Neural progenitor cell (in vitro differentiated cells): ENCODE results near the gene TLE1. TPM values are rescaled to one million over a fixed set of nuclear protein-coding genes. Genes with fewer than 3 reads are reported as not detected.
A peak's percentile ranks its signal among the peaks of the same experiment; 100 is the strongest.
"Not testable (repeated sequence)": the region's sequence is repeated elsewhere in the genome, so short reads cannot be mapped to it uniquely, and the experiment has no call there.

Experiments
- DNase-seq: peaks from one replicate; pipeline ENCODE4 v3.0.0-alpha.2; 2016; ENCODE audit warnings: low spot score
- H2AFZ ChIP-seq: fragments of 200-600 bp; sonication (generic); replicated peaks from 2 replicates; pipeline ENCODE4 v1.6.1; 2016; ENCODE audit warnings: antibody characterized with exemption
- H3F3A ChIP-seq: fragments of 200-600 bp; sonication (generic); 2 replicates; pipeline ENCODE4 v1.6.1; 2016; ENCODE audit warnings: antibody characterized with exemption, low read depth
- H3K27ac ChIP-seq: fragments of 200-600 bp; sonication (generic); 2 replicates; pipeline ENCODE4 v1.5.1; 2016; ENCODE audit warnings: mild to moderate bottlenecking
- H3K27me3 ChIP-seq: fragments of 200-600 bp; sonication (generic); 2 replicates; pipeline ENCODE4 v1.6.1; 2016; ENCODE audit warnings: mild to moderate bottlenecking, moderate library complexity
- H3K36me3 ChIP-seq: fragments of 200-600 bp; sonication (generic); 2 replicates; pipeline ENCODE4 v1.5.1; 2016
- H3K4me1 ChIP-seq: fragments of 200-600 bp; sonication (generic); 2 replicates; pipeline ENCODE4 v1.6.1; 2016; ENCODE audit warnings: mixed run types
- H3K4me2 ChIP-seq: fragments of 200-600 bp; sonication (generic); 2 replicates; pipeline ENCODE4 v1.6.1; 2016
- H3K4me3 ChIP-seq: fragments of 200-600 bp; sonication (generic); 2 replicates; pipeline ENCODE4 v1.5.1; 2016
- H3K79me2 ChIP-seq: fragments of 200-600 bp; sonication (generic); 2 replicates; pipeline ENCODE4 v1.6.1; 2016; ENCODE audit warnings: low read depth
- H3K9ac ChIP-seq: fragments of 200-600 bp; sonication (generic); 2 replicates; pipeline ENCODE4 v1.6.1; 2016
- H3K9me3 ChIP-seq: fragments of 200-600 bp; sonication (generic); 2 replicates; pipeline ENCODE4 v1.5.1; 2016; ENCODE audit warnings: low read depth
- H4K20me1 ChIP-seq: fragments of 200-600 bp; sonication (generic); 2 replicates; pipeline ENCODE4 v1.6.1; 2016; ENCODE audit warnings: low read depth
- H3K27ac Mint-ChIP-seq: 3 replicates; pipeline ENCODE4 v1.8.0; 2021; ENCODE audit warnings: mixed read lengths
- H3K27me3 Mint-ChIP-seq: 2 replicates; pipeline ENCODE4 v1.8.0; 2022; ENCODE audit warnings: low read depth, mild to moderate bottlenecking, inconsistent platforms, moderate library complexity, mixed read lengths; ENCODE audit not compliant: insufficient read depth
- H3K36me3 Mint-ChIP-seq: 3 replicates; pipeline ENCODE4 v1.8.0; 2021; ENCODE audit warnings: mixed read lengths
- H3K4me1 Mint-ChIP-seq: 3 replicates; pipeline ENCODE4 v1.8.0; 2021; ENCODE audit warnings: mixed read lengths
- H3K4me3 Mint-ChIP-seq: 3 replicates; pipeline ENCODE4 v1.8.0; 2021; ENCODE audit warnings: mild to moderate bottlenecking, moderate library complexity, mixed read lengths
- H3K9me3 Mint-ChIP-seq: 3 replicates; pipeline ENCODE4 v1.8.0; 2020; ENCODE audit warnings: mixed read lengths
- CTCF ChIP-seq: fragments of 200-600 bp; sonication (generic); IDR thresholded peaks from 2 replicates; pipeline ENCODE4 v1.5.1; 2017; ENCODE audit warnings: antibody characterized with exemption, mild to moderate bottlenecking
- EZH2 ChIP-seq: fragments of 200-600 bp; sonication (generic); IDR thresholded peaks from 2 replicates; pipeline ENCODE4 v1.6.1; 2017; ENCODE audit warnings: antibody characterized with exemption, mild to moderate bottlenecking, moderate library complexity
- EZH2phosphoT487 ChIP-seq: fragments of 200-600 bp; sonication (generic); IDR thresholded peaks from 2 replicates; pipeline ENCODE4 v1.6.1; 2017; ENCODE audit warnings: antibody characterized with exemption
- total RNA-seq: library from RNA; depleted of rRNA; stranded (reverse); fragments of >200 nt; gene quantifications from 2 replicates; pipeline ENCODE4 v1.2.3, GENCODE V29; 2015; ENCODE audit warnings: low replicate concordance

Gene TLE1
- total RNA-seq, 1 donor from 2014 or later: 54.7 TPM

GRCh38 chr9:81693671-81694378, 4.5 kb upstream of the TLE1 start:
- Histone ChIP-seq H3K9me3 (no peaks in the 10 kb centered on the region), H3K27me3 (peaks cover 22% of the 10 kb centered on the region), H3K79me2 (peaks cover 5% of the 10 kb centered on the region), H3K4me3 (no peak overlapping the region), H2AFZ (no peak overlapping the region), H3F3A (peaks cover 2% of the 10 kb centered on the region), H4K20me1 (no peaks in the 10 kb centered on the region), H3K4me1 (peaks cover 9% of the 10 kb centered on the region), H3K36me3 (no peaks in the 10 kb centered on the region), H3K9ac (no peak overlapping the region), H3K27ac (no peak overlapping the region), H3K4me2 (no peak overlapping the region)
- H3K9me3 Mint-ChIP-seq: no peaks in the 10 kb centered on the region
- H3K4me1 Mint-ChIP-seq: peaks cover 28% of the 10 kb centered on the region
- no peaks in the 10 kb centered on the region for H3K36me3 Mint-ChIP-seq
- DNase-seq: no peak
- peaks cover 27% of the 10 kb centered on the region for H3K27me3 Mint-ChIP-seq
- no peak for TF ChIP-seq EZH2phosphoT487
- TF ChIP-seq CTCF: no peak
- TF ChIP-seq EZH2: no peak
- H3K27ac Mint-ChIP-seq: no peak overlapping the region
- H3K4me3 Mint-ChIP-seq: no peak overlapping the region

- Histone ChIP-seq H3F3A (peaks cover 8% of the 10 kb centered on the region), H3K27me3 (peaks cover 22% of the 10 kb centered on the region), H3K27ac (no peak overlapping the region), H3K79me2 (peaks cover 40% of the 10 kb centered on the region), H4K20me1 (peaks cover 22% of the 10 kb centered on the region), H3K4me2 (peak overlapping the region; percentile 88), H3K4me1 (peaks cover 24% of the 10 kb centered on the region), H3K4me3 (peak overlapping the region; percentile 59), H3K9me3 (no peaks in the 10 kb centered on the region), H3K9ac (no peak overlapping the region), H2AFZ (peak overlapping the region; percentile 68), H3K36me3 (no peaks in the 10 kb centered on the region)
- Mint-ChIP-seq H3K4me3 (peak overlapping the region; percentile 89), H3K4me1 (peaks cover 28% of the 10 kb centered on the region), H3K36me3 (peaks cover 4% of the 10 kb centered on the region), H3K9me3 (no peaks in the 10 kb centered on the region), H3K27me3 (peaks cover 24% of the 10 kb centered on the region), H3K27ac (no peak overlapping the region)
- DNase-seq: peak; percentile 41
- TF ChIP-seq CTCF: no peak
- no peak for TF ChIP-seq EZH2phosphoT487
- no peak for TF ChIP-seq EZH2
Measured at GRCh38 chr9:81690251-81690851, 1.0 kb upstream of the TLE1 start.

- peaks cover 53% of the 10 kb centered on the region for H3K79me2 ChIP-seq
- H3K27ac ChIP-seq: not testable (repeated sequence)
Measured at GRCh38 chr9:81689093-81689342, 329 bp downstream of the TLE1 start.

GRCh38 chr9:81688262-81689092, 870 bp downstream of the TLE1 start:
- peak; percentile 59 for DNase-seq
- H3K27ac Mint-ChIP-seq, H3K36me3 Mint-ChIP-seq, H2AFZ ChIP-seq, H3K9me3 Mint-ChIP-seq, H3K36me3 ChIP-seq, H3K27ac ChIP-seq, H3F3A ChIP-seq, H3K9me3 ChIP-seq: not testable (repeated sequence)
- Mint-ChIP-seq H3K4me3 (peak overlapping the region; percentile 99), H3K4me1 (peaks cover 15% of the 10 kb centered on the region), H3K27me3 (peaks cover 17% of the 10 kb centered on the region)
- peak overlapping the region; percentile 92 for H3K4me3 ChIP-seq
- H3K4me1 ChIP-seq: peaks cover 43% of the 10 kb centered on the region
- H3K4me2 ChIP-seq: peak overlapping the region; percentile 94
- peaks cover 39% of the 10 kb centered on the region for H4K20me1 ChIP-seq
- H3K27me3 ChIP-seq: peaks cover 22% of the 10 kb centered on the region
- H3K79me2 ChIP-seq: peaks cover 58% of the 10 kb centered on the region
- peak overlapping the region; percentile 53 for H3K9ac ChIP-seq

More at GRCh38 chr9:81689093-81689342, 329 bp downstream of the TLE1 start:
- Mint-ChIP-seq H3K27ac (peak overlapping the region; percentile 89), H3K27me3 (peaks cover 19% of the 10 kb centered on the region), H3K4me3 (peak overlapping the region; percentile 99), H3K4me1 (peaks cover 21% of the 10 kb centered on the region)
- peak overlapping the region; percentile 92 for H3K4me3 ChIP-seq
- H3F3A ChIP-seq, H3K36me3 ChIP-seq, DNase-seq, H3K9me3 Mint-ChIP-seq, H2AFZ ChIP-seq, H3K9me3 ChIP-seq, H3K36me3 Mint-ChIP-seq: not testable (repeated sequence)
- H3K27me3 ChIP-seq: peaks cover 22% of the 10 kb centered on the region
- peak overlapping the region; percentile 53 for H3K9ac ChIP-seq
- peaks cover 37% of the 10 kb centered on the region for H3K4me1 ChIP-seq
- peaks cover 34% of the 10 kb centered on the region for H4K20me1 ChIP-seq
- peak; percentile 26 for TF ChIP-seq EZH2
- peak overlapping the region; percentile 94 for H3K4me2 ChIP-seq
